Inflammatory macrophage treated with lipopolysaccharide for 1 hour (primary cell): ENCODE measurements around the gene ADAMTSL2.

ENCODE experiments used
- DNase-seq, 2 donors: peaks; one replicate each; pipeline ENCODE4 v3.0.0-alpha.2; 2020 to 2022

Gene ADAMTSL2

DNA sequence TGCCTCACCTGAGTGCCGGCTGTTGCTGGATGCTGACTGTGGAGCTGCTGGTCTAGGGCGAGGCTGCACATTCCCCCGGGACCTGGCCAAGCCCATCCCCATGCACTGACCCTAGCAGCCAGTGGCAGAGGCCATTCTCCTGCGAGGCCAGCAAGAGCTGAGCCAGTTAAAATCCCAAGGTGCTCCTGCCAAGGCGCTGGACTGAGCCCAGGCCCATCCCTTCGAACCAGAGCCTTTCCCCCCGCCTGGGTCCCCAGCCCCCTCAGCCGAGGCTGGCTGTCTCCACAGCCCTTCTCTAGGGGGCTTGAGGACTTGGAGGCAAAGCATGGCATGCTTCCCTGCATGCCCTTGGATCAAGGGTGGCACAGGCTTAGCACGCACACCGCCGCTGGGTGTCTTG is 1.6 kb downstream of the ADAMTSL2 start:
- no peak for DNase-seq

DNA sequence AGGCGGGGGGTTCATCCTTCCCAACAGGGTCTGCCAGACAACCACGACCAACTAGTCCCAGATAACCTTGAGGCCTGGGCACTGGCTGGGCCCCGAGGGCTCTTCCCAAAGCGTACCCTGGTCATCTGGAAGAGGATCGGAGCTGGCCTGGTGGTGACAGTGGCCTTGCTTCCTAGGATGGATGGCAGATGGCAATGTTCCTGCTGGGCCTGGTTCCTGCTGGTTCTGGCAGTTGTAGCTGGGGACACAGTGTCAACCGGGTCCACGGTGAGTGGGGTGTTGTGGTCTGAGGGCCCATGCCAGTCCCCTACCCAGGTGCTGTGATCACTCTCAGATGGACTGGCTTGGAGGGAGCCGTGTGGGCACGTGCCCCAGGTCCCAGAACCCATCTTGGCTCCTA is 2.0 kb downstream of the ADAMTSL2 start:
- no peak for DNase-seq

DNA sequence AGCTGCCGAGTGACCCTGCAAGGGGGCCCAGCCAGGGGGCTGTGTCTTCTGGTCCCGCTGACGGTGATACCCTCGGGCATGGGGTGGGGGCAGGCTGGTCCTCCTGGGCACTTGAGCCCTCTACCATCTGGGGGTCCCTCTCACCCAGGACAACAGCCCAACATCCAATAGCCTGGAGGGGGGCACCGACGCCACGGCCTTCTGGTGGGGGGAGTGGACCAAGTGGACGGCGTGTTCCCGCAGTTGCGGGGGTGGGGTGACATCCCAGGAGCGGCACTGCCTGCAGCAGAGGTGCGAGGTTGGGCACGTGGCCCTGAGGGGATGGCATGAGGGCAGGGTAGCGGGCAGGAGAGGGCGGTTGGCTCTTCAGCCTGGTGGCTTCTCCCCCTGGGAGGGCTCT is 2.8 kb downstream of the ADAMTSL2 start:
- no peak for DNase-seq

DNA sequence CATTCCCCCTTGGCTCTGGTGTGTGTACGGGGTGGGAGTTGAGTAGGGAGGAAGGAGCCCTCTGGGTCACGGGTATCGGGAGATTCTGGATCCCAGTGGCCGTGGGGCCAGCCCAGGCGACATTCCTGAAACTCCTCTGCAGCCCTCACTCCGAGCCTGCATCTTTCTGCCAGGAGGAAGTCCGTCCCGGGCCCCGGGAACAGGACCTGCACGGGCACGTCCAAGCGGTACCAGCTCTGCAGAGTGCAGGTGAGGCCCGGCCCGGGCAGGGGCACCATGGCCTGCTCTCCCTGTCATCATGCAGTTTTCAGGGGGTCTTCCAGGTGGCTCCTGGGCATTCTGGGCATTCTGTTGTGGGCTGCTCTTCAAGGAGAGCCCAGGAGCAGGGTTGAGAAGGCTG is 3.7 kb downstream of the ADAMTSL2 start:
- DNase-seq: no peak

DNA sequence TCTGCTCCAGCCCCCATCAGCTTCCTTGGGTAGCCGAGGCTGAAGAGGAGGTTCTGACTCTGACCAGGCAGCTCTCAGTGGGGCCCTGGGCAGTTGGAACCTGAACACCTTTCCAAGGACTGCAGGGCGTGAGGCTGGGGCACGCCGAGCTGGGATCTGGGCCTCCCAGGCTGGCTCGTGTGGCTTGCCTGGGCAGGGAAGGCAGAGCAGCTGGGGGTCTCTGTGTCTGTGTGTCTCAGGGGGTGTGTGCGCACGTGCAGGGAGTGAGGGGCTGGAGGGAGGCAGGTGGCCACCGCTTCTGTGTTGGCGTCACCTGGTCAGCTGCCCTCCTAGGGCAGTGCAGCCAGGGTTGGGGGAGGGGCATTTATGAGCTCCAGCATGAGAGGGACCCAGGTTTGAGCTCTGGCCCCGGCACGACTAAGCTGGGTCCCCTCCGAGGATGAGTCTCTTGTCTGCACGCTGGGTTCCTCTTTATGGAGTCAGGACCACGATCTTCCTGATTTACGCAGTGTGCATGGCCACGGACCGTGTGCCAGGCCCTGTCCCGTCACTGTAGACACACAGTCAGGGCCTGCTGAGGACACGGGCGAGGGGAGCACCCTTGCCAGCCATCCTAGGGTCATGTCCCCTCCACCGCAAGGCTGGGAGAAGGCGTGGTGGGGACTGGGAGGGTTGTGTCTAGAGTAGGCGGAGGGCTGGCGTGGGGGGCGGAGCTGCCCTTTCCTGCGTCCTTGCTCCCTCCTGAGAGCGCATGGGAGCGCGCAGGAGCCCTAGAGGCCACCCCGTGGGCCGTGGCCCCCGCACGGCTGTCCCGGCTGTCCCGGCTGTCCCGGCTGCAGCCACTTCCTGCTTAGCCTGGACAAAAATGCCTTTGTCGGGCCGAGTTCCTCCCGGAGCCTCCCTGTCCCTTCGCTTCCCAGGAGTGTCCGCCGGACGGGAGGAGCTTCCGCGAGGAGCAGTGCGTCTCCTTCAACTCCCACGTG is 4.6 kb downstream of the ADAMTSL2 start:
- DNase-seq: peak in 1 of 2 donors; percentile 33

DNA sequence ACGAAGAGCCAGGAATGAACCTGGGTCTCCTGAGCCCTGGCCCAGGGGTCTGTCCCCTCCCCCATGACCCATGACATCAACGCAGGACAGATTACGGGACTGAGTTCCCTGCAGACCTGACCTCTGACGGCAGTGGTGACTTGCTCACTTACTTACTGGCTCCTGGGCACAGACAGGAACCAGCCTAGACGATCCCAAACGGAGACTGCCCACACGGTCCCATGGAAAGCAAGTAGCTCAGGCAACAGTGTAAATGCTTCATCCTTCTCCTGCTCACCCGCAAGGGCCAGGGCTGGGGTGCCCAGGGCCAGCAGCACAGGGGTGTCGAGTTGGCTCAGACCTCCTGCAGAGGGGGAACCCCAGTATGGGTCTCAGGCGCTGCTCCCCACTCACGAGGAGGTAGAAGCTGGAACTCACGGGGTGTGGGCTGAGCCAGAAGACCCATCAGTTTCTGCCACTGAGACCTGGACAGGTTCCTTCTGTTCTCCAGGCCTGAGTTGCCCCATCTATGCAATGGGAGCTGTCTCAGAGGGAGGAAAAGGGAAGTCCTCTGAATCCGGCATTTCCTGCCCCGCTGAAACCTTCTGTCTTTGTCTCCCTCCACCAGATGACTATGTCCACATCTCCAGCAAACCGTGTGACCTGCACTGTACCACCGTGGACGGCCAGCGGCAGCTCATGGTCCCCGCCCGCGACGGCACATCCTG is 5.6 kb downstream of the ADAMTSL2 start:
- peak; percentile 45 to 69 for DNase-seq

DNA sequence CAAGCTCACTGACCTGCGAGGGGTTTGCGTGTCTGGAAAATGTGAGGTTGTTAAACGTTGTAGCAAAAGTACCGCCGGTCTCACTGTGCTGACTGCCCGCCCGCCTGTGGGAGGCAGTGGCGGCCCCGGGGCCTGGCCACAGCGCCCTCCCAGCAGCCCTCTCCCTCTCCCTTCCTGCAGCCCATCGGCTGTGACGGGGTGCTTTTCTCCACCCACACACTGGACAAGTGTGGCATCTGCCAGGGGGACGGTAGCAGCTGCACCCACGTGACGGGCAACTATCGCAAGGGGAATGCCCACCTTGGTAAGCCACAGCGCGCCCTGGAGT is 6.2 kb downstream of the ADAMTSL2 start:
- no peak for DNase-seq

DNA sequence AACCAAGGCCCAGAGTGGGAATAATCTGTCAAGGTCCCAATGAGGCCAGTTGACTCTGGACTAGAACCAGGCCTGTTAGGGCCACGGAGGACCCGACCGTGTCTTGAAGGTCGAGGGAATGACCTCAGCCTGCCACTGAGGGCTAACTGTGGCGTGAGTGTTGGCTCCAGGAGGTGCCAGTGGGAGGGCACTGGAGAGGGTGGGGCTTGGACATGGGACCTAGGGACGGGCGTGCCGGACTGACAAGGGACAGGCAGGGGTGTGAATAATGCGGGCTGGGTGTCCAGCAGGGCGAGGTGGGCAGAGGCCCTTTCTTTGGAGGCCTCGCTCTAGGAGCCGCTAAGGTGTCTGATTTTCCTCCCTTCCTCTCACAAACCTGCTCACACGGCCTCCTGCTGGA is 7.5 kb downstream of the ADAMTSL2 start:
- no peak for DNase-seq

DNA sequence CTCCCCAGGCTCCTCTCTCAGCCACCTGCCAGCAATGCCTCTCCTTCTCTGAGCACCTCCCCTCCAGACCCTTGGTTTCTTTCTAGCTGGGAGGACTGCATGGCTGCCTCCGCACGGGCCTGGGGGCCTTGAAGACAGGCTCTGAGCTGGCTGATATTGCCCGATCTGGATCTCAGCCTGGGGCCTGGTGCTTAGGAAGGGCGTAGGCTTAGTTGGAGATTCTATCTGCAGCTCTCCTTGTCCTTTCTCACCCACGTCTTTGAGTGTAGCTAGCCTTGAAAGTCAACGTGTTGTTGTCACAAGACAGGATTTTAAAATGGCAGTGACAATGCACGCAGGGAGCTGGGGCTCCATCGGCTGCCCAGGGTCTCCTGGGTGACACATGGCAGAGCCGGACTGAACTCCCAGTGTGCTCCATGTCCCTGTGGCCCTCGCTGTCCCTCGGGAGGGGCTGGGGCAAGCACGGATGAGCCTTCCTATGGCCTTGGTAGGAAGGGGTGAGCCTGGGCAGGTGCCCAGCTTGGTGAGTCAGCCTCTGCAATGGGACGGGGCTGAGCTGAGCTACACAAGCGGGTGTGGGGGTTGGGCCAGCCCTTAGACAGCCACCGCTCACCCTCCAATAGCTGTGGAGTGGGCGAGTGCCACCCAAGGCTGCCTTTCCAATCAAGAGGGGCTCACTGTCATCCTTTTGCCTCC is 9.4 kb downstream of the ADAMTSL2 start:
- DNase-seq: no peak

DNA sequence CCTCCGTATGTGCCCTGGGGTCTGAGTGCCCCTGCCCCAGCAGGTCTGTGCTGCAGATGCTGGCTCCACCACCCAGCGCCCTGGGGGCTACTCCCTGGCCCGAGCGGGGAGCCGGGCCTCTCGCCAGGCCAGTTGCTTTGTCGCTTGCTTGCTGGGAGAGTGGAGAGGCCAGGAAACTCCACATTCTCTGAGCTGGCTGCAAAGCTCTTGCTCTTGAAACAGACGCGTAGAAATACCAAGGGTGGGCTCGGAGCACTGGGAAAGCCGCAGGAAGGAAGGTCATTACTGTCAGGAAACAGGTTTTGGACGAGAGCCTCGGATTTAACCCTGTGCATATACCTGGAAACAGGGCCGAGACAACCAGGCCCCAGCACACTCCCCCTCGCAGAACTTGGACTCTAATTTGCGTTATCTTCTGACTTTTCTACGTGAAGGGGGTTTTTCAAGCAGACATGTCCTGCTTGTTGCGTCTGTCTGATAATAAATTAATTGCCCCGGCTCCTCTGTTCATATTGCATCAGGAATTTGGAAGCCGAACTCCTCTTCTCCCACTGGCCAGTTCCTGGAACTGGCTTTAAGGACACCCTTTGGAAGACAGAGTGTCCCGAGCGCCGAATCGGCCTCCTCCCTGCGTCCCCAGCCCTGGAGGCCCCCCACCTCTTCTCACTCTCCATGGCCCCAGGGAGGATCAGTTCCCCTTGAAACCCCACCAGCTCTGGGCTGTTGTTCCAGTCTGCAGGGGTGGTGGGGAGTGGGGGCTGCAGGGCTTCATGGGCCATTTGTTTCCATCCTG is 11.2 kb downstream of the ADAMTSL2 start:
- DNase-seq: no peak

DNA sequence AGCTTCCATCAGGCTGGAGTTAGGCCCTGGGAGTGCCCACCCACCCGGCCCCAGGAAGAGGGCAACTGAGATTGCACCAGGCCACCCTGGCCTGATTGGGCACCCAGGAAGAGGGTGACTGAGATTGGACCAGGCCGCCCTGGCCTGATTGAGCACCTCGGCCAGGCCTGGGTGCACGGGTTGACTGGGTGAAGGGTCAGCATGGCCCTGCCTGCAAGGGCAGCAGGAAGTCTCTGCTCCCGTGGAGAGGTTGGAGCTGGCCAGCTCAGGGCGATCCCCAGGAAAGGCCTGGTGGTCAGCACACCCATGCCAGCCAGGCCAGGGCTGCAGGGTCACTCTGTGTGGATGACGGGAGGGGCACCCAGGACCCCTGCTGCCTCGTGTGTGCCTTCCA is 11.8 kb downstream of the ADAMTSL2 start:
- no peak for DNase-seq

DNA sequence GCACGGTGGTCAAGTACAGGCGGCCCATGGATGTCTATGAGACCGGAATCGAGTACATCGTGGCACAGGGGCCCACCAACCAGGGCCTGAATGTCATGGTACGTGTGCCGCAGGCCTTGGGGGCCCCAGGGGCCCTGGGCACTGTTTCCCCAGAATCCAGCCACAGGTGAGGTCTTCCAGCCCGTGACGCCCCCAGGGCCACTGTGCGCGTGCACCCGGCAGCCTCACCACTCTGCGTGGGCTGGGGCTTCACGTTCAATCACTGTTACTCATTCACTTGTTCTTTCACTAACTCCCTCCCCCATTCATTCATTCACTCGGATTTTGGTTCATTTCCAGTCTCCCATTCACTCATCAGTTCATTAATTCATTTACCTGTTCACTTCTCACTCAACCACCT is 12.6 kb downstream of the ADAMTSL2 start:
- DNase-seq: no peak

DNA sequence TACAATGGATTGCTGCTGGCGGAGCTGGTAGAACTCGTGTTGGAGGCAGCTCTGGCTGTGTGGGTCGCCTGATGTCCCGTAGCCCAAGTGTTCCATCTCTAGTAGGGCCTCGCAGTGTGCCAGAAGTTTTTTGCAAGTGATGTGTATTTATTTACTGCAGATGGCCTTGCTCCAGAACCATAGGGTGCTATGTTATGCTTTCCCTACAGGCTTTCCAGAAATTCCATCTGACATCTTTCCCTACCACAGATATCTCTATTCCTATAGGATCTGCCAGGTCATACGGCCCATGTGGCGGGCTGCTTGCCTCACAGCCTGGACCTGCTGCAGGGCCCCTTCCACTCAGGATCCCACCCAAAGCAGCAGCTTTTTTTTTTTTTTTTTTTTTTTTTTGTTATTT is 16.9 kb downstream of the ADAMTSL2 start:
- no peak for DNase-seq

DNA sequence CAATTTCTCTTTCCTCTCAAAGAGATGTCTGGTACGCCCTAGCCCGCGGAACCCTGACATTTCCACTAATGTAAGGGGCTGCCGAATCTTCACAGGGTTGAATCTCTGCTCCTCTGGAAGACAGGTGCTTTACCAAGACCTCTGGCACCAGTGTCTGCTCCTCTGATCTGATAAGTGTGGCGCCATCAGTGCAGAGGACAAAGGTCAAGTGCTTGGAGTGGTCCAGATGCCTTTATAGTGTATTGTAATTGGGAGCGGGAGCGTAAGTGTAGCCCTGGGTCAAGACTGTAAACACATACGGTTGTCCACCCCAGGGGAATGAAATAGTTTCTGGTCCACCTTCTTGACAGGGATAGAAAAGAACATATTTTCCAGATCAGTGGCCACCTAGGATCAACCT is 17.7 kb downstream of the ADAMTSL2 start:
- no peak for DNase-seq

DNA sequence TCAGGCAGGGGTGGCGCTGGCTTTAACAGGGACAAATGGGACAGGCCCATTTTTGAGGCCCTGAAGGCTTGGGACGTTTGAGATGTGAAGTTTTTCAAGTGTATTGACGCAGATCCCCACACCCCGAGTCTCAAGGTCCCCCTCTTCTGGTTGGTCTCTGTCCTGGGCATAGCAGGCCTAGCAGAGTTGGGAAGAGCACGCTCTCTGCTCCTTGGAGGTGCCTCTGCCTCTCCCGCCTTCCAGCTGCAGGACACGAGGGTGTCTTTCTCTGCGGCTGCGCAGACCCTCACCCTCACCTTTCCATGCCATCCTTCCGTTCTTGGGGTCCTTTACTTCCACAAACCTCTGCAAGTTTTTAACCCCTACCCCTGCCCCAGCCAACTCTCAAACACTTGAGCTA is 18.6 kb downstream of the ADAMTSL2 start:
- DNase-seq: no peak

DNA sequence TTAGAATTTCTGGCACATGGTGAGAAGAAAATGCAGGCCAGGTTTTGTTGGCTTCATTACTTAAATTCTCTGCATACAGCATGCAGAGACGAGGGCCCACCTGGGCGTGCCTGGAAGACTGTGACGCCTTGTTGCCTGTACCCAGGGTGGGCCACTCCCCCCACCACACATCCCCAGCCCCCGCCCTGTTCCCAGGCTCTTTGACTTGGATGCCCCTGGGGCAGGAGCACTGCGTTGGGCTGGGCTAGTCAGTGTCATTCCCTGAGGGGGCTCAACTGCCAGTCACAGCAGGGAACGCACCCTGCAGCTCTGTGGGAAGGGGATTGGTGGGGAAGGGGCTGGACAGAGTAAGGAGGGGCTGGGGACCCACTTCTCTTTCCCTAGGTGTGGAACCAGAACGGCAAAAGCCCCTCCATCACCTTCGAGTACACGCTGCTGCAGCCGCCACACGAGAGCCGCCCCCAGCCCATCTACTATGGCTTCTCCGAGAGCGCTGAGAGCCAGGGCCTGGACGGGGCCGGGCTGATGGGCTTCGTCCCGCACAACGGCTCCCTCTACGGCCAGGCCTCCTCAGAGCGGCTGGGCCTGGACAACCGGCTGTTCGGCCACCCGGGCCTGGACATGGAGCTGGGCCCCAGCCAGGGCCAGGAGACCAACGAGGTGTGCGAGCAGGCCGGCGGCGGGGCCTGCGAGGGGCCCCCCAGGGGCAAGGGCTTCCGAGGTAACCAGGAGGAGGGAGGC is 19.6 kb downstream of the ADAMTSL2 start:
- no peak for DNase-seq

DNA sequence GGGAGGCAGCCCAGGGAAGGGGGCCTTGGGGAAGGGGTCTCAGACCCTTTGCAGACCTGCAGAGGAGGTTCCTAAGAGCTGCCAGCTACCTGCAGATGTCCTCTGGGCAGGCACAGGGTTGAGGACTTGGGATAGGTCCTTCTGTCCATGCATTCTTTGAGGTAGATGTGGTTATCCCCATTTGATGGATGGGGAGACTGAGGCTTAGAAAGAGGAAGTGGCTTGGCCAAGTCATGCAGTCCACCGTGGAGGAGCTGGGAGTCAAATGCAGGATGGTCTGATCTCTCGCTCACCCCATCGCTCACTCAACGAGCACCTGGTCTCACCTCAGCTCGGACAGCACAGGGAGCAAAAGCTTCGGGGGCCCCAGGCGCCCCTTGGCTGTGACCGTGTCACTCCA is 20.2 kb downstream of the ADAMTSL2 start:
- DNase-seq: no peak

DNA sequence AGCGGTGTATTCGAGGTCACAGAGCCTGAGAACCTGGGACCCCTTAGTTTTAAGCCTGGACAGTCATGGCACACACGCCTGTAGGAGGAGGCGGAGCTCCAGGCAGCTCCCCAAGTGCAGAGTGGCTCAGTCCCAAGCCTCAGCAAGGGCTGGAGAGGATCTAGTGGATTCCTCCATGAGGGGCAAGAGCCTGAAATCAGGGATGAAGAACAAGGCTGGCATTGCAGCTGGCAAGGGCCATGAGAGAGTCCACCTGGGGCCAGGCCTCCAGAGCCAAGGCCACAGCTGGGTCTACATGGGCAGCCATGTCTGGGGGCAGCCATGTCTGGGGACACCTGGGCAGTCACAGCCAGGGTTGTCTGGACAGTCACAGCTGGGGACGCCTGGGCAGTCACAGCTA is 21.9 kb downstream of the ADAMTSL2 start:
- DNase-seq: no peak

DNA sequence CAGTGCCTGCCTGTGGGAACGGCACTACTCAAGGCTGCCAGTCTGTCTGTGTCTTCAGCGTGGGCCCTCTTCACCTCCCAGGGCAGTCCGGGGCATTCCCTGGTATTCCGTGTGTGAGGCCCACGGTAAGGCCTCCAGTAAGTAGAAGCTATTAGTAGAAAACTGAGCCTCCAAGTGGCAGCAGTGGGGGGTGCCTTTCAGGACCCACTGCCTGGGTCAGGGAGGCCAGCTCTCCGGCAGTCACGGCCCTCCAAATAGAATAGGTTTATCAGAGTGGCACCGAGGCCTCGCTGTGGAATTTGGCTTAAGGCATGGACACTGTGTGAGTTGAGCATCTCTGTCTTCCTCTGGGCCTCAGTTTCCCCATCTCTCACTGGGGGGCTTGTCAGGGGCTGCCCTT is 23.1 kb downstream of the ADAMTSL2 start:
- DNase-seq: no peak

DNA sequence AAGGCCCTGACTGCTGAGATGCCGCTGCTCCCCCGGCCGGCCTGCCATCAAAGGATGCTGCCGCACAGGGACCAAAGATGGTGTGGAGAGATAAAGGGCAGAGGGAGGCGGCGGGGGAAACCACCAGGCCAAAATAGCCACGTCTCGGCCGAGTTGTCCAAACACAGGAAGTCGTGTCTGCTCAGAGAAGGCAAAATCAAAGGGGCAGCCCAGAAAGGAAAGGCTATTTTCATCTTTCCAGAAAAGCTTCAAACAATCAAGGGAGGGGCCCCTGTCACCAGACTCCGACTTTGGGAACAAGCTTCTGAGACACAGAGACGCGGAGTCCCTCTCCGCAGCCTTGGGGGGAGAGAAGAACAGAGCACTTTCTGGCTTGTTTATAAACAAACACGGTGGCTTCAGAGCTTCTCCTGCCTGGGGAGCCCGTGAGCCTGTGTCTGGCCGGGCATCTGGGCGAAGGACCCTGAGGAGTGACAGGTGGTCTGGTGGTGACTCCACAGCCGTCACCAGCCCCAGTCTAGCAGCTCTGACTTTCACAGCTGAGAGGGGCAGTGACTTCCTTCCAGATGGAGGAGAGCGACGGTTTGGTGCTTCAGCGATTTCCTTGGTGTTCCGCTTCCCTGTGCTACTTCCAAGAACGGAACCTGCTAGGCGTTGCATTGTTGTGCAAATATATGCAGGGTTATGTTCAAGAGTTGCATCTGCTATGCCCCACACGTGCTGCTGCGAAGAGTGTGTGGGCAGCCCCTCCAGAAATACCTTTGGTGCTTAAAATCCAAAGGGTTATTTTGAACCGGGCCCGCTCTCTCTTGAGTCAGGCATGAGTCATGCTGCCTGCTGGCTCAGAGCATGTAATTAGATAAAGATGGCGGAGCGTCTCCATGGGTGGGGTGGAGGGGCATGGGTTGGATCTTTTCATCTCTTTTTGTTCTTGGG is 24.0 kb downstream of the ADAMTSL2 start:
- peak; percentile 55 to 57 for DNase-seq

DNA sequence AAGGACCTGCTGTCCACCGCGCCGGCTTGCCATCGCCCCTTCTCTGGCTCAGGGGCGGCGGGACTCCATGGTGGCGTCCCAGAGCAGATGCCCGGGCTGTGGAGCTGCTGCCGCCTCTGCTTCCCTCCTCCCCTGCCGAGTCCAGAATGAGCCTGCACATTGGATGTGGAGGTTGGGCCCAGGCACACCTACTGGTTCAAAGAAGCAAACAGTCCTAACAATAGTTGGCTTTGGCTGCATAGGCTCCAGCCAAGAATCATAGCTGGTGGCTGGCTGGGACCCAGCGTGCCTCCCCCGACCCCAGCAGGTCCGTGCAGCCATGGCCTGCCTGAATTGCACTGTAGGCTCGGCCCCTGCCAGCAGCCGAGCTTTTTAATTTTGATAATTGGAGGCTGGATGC is 25.8 kb downstream of the ADAMTSL2 start:
- DNase-seq: no peak
